NCI-H1694 treated with DMSO at 0.1 percent for 48 hours (cell line): ENCODE results near the gene NFATC2IP.
"Not testable (repeated sequence)": the region's sequence is repeated elsewhere in the genome, so short reads cannot be mapped to it uniquely, and the experiment has no call there.

ENCODE experiments used
- DNase-seq: peaks from one replicate; lab custom pipeline; 2025; lab: John Stamatoyannopoulos, UW

NFATC2IP gene

GRCh38 chr16:28999577-28999976 is 48.8 kb downstream of the NFATC2IP start:
- DNase-seq = no peak

DNA sequence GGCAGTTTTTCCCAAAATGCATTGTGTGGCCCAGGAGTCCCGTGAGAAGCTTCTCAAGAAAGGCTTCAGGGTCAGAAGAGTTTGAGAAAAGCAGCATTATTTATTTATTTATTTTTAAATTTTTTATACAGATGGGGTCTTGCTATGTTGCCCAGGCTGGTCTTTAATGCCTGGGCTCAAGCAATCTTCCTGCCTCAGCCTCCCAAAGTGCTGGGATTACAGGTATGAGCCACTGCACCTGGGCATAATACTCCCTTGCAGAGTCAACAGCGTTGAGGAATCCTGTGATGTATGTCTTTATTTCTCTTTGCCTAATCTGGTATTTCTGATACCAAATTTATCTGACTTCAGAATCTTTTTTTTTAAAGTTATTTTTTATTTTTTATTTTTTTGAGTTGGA is 49.3 kb downstream of the NFATC2IP start:
- DNase-seq = no peak

DNA sequence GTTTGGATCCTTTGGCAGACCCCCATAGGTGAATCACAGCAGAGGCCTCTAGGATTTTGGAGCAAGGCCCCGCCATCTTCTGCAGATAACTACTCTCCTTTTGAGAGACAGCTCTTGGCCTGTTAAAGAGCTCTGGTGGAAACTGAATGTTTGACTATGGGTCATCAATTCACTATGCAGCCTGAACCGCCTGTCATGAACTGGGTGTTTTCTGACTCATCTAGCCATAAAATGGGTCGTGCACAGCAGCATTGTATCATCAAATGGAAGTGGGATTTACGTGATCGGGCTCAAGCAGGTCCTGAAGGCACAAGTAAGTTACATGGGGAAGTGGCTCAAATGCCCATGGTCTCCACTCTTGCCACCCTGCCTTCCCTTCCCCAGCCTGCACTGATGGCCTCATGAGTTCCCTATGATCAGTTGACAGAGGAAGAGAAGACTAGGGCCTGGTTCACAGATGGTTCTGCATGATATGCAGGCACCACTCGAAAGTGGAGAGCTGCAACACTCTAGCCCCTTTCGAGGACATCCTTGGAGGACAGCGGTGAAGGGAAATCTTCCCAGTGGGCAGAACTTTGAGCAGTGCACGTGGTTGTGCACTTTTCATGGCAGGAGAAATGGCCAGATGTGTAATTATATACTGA is 53.9 kb downstream of the NFATC2IP start:
- not testable (repeated sequence) for DNase-seq

DNA sequence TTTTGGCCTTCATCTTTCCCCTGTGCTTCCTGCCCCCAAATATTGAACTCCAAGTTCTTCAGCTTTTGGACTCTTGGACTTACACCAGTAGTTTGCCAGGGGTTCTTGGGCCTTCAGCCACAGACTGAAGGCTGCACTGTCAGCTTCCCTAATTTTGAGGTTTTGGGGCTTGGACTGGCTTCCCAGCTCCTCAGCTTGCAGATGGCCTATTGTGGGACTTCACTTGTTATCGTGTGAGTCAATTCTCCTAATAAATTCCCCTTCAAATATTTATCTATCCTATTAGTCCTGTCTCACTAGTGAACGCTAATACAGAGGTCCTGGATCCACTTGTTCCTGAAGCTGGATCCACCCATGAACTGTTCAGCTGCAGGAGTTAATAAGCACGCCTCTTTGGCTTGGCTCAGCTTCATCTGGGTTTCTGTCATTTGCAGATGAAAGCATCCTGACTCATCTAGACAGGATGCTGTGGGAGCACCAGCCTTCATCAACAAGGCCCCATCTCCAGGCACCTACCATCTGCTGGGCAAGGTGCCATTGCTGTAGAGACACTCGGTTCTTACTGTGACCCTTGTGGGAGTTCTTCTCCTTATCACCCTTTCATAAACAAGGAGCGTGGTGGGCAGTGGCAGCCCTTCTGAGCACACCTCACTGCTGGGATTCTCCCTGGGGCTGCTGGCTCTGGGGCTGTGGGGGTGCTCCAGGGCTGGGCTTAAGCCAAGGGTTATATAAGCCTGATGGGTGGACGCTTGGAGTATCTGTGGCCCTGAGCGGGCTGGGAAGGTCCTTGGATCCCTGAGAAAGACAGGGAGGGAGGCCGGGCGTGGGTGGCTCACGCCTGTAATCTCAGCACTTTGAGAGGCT is 57.2 kb downstream of the NFATC2IP start:
- DNase-seq = no peak

- no peak for DNase-seq
Measured at GRCh38 chr16:29009050-29009837, 58.5 kb downstream of the NFATC2IP start.

- DNase-seq = no peak
Measured at GRCh38 chr16:29009838-29010166, 59.1 kb downstream of the NFATC2IP start.

GRCh38 chr16:29011112-29011511 is 60.4 kb downstream of the NFATC2IP start:
- DNase-seq = no peak

DNA sequence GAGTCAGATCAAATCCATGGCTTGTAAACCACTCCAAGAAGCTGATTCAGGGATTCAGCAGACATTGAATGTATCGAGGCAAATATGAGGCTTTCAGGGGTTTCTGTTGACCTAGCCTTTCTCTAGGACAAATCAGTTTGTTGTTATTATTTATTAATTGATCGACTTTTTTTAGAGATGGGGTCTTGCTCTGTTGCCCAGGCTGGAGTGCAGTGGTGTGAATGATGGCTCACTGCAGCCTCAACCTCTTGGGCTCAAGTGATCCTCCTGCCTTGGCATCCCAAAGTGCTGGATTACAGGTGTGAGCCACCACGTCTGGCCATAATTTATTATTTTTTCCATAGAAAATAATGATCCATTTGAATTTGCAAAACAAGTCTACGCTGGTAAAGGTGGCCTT is 61.1 kb downstream of the NFATC2IP start:
- DNase-seq = no peak

DNA sequence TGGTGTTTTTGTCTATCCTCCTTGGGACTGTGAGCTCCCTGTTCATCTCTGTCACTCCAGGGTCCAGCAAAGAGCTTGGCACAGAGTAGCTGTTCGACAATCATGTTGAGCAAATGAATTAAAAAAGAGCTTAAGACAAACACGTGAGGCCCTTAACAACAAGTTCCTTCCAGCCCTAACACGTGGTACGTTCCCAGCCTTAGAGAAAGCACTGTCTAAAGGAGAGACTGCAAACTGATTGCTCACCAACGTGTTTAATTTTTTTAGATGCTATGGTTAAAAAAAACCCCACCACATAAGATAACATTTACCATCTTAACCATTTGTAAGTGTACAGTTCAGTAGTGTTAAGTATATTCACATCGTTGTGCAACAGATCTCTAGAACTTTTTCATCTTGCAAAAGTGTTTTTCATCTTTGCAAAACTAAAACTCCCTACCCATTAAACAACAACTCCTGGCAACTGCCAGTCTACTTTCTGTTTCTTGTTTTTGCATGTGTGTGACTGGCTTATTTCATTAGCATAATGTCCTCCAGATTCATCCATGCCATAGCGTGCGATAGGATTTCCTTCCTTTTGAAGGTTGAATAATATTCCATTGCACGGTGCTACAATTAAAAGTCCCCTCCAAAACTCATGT is 62.3 kb downstream of the NFATC2IP start:
- DNase-seq = no peak

GRCh38 chr16:29014561-29015069 is 63.9 kb downstream of the NFATC2IP start:
- no peak for DNase-seq
